Stimulated activated CD8-positive, alpha-beta memory T cell treated with anti-CD3 and anti-CD28 coated beads, Interleukin-7, amount 100 ng/mL, for 24 hours (primary cell): ENCODE data around the gene CDC42BPA.

ENCODE experiments used
- DNase-seq: peaks from one replicate; pipeline ENCODE4 v3.0.0-alpha.2; 2020; ENCODE audit warnings: low read depth

The CDC42BPA gene

DNA sequence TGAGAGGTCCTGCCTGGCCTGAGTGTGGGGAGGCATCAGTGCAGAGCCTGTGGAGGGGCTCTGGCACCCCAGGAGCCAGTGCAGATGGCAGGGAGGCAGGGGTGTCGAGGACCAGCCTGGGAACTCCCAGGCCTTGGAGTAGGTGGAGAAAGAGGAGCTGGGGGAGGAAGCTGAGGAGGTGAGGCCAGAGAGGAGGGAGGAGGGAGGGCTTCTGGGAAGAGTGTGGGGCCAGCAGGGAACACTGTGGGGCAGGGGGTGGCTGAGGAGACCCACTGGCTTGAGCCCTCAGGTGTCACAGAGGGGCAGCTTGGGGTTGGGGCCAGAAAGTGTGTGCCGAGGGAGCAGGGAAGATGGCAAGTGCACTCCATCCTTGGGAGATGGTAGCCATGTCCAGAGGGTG is 374.4 kb downstream of the CDC42BPA start:
- DNase-seq: no peak

DNA sequence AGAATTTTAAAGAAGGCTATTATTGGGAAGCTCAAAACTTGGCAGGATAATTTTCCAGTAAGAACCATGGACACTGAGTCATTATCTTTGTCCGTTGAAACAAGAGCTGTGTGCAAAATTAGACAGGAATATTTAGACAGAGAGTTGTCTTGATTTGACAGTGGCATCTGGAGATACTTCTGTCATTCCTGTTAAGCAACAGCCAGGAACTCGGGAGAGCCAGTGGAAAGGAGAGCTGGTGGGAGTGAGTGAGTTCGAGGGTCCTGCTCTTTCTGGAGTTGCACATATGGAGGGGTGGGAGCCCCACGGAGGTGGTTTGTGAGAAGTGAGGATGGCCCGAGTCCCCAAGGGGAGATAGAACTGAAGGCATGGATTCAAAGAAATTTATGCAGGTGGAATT is 375.1 kb downstream of the CDC42BPA start:
- DNase-seq: no peak

DNA sequence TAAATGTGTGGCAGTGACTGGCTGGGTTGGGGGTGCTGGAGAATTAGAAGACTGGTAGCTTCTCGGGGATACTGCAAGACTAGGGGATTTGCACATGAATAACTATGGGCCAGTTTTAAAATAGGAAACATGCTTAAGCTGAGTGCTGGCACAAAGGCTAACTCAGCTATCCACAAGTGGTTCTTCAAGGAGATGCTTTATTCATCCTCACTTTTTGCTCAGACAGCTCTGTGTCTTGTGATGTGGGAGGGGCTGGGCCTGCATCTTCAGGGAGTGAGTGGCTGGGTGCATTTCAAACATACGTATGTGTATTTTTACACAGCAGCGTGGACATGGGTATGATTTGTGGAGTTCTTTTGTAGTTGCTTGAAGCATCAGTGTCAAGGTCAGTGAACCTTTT is 375.9 kb downstream of the CDC42BPA start:
- no peak for DNase-seq

DNA sequence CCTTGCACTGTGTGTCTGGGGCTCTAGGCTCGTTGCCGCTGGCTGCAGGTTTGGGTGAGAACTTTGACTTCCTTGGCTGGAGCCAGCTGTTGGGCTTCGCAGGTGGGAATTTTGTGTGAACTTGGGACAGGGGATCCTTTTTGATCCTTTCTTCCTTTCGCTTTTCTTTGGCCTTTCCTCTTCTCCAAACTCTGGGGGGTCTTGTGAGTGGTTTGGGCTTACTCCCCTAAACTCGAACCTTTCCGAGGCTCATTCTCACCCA is 377.6 kb downstream of the CDC42BPA start:
- DNase-seq: no peak

DNA sequence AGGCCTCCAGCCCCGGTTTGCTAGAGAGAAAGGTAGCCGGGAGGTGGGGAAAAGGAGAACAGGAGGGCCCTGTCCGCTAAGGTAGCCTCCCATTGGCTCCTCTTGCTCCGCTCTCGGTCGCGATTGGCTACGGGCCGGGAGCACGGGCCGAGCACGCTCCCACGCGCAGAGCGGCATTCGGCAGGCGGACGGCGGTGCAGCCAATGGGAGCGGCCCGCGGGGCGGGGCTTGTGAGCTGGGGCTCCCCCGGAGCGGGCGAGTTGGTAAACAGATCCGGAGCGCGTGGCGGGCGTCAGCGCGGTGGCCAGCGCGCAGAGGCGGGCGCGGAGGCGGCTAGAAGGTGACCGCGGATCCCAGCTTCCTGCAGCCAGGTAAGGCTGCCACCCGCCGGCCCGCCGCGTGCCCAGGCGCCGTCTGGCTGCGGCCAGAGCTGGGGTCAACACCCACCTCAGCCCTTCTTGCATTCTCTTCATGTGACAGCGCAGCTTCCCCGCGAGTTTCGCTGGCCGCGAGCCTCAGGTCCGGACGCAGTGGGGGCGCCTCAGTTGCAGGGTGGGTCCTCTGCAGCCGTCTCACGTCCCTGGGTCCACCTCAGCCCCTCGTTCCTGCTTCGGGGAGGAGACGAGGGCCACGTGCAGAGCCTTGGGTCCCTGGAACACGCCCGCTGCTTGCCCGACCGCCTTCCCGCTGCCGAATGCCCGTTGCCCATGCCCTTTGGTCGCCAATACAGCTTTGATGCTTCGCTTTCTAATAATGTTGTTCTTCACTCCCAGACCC is 378.1 kb downstream of the CDC42BPA start, which contains the start of gene COQ8A:
TSS of gene COQ8A (plus strand) at position 266 of the 777 bp plus-strand sequence. CDS start 21,092 bp downstream, outside the sequence.
- DNase-seq: peak; percentile 95
